AG08396 (cell line): Measurements from ENCODE around the gene FBXO46.

Experiments used
- DNase-seq: peaks from one replicate; pipeline ENCODE4 v3.0.0; 2012; ENCODE audit warnings: low spot score, mixed read lengths

Gene FBXO46, protein sequence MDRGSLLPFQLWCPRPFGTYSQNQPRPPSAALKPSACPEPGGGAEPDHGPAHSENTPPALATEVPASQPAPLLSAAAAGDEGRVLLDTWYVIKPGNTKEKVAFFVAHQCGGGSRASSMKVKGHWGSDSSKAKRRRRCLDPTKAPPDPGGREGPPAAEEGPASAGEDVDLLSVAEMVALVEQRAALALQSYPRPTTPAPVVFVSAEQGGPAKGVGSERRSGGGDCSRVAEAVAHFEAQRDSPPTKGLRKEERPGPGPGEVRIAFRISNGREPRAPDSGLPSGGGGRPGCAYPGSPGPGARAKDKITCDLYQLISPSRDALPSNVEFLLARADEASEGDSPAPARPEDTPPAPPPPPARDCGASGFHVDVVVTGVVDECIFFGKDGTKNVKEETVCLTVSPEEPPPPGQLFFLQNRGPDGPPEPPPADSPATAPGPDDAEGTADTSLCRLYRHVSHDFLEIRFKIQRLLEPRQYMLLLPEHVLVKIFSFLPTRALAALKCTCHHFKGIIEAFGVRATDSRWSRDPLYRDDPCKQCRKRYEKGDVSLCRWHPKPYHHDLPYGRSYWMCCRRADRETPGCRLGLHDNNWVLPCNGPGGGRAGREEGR

DNA sequence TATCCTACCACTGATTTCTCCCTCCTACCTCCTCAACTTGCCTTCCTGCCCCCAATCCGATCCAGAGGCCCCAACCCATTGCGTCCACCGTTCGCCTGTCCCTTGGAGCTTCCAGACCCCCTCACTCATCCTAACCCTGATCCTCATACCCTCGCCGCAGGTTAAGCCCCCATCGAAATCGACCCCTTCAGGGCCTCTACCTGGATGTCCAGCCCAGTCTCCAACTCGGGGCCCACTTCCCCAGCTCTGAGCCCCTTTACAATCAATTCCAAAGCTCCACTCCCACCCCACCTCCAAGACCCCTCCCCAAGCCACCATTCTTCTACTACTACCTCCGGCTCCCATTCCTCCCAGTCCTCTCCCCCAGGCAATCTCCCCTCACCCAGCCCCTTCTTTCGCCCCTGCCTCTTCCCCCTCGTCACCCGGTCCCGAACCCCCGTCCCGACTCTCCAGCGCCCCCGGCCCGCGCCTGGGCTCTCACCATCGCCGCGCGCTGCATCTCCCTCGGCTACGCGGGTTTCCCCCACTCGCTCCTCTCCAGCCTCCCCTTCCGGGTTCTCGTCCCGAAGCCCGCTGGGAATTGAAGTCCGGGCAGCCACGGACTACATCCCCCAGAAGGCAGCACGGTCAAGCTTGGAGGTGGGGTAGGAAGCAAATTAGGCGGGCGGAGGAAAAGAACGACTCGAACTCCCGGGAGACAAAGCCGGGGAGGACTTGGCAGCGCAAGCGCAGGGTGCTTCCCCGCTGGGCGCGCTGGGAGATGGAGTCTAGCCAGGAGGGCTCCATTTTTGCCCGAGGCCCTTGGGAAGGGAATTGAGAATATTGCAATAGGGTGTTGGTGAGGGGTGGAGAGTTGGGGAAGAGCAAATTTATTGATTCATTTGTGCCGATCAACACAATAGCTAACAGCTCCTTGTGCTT lies at the start of gene FBXO46:
Gene FBXO46, minus strand, starts transcription at position 529 of the 921 bp plus-strand sequence. CDS start 17,401 bp downstream, outside the sequence.
- DNase-seq = peak; percentile 96

DNA sequence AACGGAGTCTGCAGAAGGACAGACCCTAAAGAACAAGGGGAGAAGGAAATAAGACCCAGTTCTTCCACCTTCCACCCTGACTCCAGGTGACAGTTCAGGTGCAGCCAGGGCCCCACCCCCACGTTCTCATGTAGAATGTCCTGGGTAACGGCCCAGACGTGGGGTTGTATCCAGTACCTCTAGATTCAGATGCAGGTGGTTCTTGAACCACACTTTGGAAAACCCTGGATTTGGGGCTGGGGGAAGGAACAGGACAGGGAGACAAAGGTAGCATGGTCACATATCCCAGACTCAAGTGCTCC lies 49.4 kb upstream of the FBXO46 start:
- no peak for DNase-seq

DNA sequence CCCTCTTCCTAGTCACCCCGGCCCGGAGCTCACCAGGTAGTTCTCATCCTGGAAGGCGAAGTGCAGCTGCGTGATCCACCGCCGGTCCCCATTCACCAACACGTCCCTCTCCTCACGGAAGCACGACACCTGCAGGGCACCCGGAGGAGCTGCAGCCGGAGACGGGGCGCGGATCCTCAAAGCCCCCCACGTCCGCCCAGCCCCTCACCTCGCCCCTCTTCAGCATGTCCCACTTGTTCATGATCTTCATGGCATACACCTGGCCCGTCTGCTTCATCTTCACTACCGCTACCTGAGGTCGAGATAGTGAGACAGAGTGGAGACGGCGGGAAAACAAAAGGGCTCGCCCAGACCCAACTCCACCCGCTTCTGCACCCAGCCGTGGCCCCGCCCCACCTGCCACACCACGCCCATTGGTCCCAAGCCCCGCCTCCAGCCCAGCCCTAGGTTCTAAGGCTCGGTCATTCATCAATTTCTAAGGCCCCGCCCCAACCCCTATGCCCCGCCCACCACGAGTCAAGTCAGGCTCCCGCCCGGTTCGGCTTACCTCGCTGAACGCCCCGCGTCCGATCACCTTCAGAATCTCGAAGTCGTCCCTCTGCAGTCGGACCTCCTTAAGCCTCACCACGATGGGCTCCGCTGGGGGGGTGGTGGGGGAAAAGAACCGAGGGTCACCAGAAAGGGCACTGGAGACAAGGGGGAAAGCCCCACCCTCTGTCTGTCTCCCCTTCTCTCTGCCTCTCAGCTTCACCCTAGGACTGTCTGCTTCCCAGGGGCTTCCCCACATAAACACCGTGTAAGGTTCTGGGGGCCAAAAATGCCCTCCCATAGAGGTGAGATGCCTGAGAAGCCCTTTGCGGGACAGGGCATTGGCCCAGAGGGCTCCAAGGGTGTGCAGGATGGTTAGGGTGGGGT lies 48.8 kb upstream of the FBXO46 start:
- DNase-seq = peak; percentile 75

DNA sequence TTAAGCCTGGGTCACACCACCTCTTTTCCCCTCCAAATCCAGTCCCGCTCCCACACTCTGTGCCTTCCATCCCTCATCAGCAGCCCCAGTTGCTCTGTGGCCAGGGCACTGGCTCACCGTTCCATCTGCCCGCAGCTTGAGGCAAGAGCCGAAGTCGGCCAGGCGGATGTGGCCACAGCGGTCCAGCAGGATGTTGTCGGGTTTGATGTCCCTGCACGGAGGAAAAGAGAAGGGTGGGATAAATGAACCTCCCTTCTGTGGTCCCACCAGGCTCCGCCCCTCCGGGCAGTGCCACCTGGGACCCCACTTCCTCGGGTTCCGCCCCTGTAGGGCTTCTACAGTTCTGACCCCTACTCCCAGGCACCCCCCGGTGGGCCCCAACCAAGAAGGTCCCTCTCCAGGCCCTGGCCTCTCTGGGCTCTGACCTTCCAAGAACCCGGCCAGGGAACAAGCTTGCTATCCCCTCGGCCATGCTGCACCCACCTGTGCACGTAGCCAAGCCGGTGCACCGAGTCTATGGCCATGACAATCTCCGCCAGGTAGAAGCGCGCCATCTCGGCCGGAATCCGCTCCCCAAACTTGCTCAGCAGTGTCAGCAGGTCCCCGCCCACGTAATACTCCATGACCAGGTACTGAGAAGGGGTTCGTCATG lies 47.4 kb upstream of the FBXO46 start:
- DNase-seq = no peak

DNA sequence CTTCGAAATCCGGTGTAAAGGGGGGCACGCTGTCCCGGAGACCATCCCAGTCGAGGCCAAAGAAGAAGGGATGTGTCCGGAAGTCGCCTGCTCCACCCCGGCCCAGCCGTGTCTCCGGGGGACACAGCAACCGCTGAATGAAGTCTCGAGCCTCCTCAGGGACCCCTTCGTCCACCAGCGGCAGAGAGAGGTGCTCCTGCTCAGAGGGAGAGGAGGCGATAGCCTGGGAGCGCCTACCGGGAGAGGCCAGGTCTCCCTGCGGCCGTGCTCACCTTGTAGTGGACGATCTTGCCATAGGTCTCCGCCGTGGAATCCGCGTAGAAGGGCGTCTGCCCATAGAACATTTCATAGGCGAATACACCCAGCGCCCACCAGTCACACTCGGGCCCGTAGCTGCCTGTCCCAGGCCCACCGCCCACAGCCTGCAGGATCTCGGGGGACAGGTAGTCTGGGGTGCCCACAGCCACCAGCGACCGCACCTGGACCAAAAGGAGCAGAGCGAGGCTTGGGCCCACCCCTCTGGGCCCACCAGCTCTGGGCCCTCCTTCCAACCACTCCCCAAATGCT lies 46.8 kb upstream of the FBXO46 start:
- no peak for DNase-seq

DNA sequence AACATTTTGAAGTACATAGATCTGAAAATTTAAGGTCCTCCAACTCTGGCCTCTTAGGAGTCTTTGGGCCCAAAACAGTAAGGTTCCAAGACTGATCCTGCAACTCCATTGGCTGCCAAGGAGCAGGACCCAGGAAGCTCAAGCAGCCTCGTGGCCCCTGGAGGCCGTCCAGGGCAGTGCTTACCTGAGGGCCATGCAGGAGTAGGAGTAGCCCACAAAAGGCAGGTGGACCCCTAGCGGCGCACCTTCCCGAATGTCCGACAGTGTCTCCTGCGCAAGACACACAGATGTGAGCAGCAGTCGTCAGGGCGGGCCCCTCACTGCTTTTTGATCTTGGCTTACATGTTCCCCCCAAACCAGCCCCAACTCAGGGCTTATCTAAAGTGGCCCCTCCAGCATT lies 44.1 kb upstream of the FBXO46 start:
- DNase-seq = no peak

DNA sequence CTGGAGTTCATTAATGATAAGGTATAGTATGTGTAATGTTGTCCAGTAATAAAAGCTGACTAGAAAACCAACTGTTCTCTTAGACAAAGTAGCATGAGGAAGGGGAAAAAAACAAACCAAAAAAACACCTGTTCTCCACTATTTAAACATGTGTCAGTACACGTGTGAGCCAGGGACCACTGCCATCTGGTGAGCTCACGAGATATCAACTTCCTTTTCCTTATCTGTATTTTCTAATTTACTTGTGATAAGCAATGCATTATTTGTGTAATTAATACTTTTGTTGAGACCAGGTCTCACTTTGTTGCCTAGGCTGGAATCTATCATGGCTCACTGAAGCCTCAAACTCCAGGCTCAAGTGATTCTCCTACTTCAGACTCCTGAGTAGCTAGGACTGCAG lies 42.7 kb upstream of the FBXO46 start:
- no peak for DNase-seq

DNA sequence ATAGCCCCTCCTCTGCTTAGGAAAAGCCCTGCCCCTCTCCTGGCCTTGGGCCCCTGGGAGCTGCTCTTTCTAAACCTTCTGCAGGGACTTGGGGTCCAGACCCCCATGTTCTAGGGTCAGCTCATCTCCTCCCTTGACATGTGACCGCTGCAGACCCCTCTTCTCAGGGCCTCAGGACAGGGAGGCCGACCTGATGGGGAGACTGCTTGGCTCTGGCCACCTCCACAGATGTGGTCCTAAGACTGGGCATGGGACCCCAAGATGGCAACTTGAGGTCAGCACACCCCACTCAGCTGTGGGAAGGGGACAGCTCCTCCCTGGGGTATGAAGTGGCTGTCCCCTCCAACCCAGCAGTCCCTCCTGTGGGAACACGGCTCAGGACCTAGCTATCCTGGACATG lies 42.2 kb upstream of the FBXO46 start:
- DNase-seq = no peak

DNA sequence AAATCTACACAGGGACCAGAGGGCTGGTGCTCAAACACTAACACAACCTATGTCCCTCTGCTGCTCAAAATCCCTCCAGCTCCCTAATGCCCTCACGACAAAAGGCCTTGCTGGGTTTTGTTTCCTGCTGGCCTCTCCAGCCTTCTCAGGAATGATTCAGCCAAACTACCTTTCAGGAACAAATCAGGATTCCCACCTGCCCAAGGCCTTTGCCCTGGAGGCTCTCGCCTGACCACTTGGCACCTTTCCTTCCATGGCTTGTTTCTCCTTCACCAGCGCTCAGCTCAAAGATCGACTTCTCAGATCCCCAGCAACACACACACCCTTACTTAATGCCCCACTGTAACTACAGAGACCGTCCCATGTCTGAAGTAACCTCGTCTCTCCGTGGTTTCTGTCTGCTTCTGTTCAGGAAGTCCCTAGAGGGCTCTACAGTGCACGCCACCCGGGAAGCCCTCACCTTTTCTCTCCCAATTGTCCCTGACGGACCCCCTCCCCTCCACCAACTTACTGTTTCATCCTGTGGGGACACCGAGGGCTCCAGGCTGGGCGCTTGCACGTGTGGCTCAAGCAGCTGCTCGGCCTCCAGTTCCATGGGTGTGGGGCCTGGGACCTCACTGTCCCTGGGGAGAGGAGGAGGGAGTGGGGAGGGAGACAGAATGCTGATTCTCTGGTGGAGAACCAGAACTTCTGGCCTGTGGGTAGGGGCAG lies 41.6 kb upstream of the FBXO46 start:
- no peak for DNase-seq

DNA sequence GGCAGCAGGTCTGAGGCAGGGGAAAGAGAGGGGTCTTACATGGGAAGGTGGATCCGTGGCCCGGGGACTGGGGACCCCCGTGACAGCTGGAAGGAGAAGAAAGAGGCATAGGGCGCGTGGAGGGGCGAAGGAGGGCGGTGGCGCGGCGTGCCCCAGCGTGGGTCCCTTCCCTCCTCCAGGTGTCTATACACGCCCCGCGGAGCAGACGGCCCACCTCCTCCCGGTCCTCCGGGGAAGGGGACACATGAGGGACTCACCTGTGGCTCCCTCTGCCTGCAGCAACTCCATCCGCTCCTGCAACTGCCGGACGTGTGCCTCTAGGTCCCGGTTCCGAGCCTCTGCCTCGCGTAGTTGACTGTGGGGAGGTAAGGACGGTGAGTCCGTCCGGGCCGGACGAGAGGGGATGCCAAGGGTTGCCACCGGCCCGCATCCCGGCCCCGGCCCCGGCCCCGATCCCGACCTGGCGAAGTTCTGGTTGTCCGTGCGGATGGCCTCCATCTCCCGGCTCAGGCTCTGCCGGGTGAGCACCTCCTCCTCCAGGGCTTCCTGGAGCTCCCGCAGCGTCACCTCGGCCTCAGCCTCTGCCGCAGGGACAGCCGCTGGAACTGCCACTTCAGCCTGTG lies 40.7 kb upstream of the FBXO46 start:
- no peak for DNase-seq

DNA sequence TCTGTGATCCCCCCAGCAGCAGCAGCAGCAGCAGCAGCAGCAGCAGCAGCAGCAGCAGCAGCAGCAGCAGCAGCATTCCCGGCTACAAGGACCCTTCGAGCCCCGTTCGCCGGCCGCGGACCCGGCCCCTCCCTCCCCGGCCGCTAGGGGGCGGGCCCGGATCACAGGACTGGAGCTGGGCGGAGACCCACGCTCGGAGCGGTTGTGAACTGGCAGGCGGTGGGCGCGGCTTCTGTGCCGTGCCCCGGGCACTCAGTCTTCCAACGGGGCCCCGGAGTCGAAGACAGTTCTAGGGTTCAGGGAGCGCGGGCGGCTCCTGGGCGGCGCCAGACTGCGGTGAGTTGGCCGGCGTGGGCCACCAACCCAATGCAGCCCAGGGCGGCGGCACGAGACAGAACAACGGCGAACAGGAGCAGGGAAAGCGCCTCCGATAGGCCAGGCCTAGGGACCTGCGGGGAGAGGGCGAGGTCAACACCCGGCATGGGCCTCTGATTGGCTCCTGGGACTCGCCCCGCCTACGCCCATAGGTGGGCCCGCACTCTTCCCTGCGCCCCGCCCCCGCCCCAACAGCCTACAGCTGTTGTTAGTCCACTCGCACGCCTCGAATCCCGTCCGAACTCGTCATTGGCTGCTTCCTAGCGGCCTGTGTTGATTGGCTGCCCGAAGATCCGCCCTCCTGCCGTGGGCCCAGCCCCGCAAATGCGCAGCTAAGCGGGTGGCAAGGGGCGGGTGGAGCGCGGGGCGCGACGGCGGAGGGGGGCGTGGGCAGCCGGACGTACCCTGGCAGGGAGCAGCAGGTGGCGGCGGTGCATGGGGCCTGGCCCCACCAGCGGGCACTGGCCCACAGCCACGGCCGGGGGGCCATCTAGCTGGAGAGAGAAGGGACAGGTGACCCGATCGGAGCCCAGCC lies 39.8 kb upstream of the FBXO46 start:
- DNase-seq = peak; percentile 98

DNA sequence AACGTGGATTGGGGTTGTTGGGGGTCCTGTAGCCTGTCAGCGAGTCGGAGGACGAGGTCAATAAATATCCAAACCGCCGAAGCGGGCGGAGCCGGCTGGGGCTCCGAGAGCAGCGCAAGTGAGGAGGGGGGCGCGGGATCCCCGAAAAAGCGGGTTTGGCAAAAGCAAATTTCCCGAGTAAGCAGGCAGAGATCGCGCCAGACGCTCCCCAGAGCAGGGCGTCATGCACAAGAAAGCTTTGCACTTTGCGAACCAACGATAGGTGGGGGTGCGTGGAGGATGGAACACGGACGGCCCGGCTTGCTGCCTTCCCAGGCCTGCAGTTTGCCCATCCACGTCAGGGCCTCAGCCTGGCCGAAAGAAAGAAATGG lies 39.1 kb upstream of the FBXO46 start:
- no peak for DNase-seq

DNA sequence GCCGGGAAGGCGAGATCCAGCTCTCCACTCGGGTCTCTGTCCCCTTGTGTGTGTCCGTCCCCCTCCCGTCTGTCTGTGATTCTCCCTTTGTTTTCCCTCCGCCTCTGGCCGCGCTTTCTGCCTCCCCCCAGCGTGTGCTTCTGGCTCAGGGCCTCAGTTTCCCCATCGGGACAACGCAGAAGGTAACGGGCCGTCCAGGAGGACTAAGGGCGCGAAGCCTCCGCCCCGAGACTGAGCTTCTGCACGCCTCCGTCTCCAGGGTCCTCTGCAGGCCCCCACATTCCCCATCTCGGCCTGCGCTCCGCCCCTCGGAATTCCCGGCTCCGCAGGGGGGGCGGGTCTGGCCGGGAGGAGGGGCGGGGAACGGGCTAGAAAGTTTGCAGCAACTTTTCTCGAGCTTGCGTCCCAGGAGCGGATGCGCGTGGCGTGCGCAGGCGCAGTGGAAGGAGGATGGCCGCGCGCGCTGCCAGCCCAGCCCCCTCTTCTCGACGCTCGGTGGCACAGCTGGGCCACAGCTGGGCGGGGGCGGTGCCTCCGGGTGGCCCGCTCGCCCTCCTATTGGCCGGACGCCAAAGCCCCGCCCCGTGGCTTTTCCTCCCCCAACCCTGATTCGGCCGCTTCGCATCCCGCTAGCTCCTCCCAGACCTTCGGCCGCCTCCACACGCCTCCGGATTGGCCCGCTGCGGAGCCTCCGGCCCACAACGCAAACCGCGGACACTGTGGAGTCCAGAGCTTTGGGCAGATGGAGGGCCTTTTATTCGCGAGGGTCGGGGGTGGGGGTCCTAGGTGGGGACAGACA lies 38.5 kb upstream of the FBXO46 start, which contains the start of gene SIX5:
Gene SIX5, minus strand, starts transcription at position 269 of the 799 bp plus-strand sequence. CDS start 408 bp downstream, outside the sequence.
- DNase-seq = peak; percentile 99

DNA sequence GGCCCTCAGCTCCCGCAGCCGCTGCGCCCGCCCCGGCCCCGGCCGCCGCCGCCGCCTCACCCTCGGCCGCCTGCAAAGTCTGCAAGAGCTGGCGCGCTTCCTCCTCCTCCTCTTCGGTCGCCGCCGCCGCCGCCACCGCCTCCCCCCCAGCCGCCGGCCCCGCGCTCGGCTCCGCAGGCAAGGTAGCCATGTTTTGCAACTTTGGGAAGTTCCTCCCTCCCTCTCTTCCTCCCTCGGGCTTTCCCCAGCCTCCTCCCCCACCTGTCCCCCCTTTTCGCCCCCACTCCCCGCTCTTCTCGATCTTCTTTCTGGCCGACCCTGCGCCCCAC lies 37.9 kb upstream of the FBXO46 start:
- peak; percentile 54 for DNase-seq

DNA sequence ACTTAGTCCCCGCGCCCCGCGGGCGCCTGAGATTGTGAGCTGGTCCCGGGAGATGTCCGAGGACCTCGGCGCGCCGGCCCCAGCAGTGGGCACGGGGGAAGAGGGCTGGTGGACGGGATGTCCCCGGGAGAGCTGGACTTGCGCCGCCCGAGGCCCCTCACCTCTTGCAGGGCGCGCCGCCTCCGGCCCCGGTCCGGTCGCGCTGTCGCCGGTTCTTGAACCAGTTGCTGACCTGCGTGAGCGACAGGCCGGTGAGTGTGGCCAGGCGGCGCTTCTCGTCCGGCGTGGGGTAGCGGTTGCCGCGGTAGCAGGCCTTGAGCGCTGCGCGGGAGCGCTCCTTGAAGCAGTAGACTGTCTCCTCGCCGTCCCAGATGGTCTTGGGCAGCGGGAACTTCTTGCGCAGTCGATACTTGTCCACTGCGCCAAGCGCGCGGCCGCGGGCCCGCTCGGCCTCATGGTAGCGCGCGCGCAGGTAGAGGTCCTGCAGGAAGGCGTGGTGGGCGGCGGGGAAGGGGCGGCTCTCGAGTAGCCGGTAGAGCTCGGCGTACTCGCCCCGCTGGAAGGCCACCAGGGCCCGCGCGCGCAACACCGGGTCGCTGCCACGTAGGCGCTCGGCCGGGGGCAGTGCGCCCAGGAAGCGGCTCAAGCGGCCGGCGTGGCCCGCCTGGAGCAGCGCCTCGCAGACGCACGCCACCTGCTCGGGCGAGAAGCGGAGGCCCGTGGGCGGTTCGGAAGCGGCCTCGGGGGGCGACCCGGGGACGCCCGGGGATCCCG lies 37.4 kb upstream of the FBXO46 start:
- peak; percentile 58 for DNase-seq

DNA sequence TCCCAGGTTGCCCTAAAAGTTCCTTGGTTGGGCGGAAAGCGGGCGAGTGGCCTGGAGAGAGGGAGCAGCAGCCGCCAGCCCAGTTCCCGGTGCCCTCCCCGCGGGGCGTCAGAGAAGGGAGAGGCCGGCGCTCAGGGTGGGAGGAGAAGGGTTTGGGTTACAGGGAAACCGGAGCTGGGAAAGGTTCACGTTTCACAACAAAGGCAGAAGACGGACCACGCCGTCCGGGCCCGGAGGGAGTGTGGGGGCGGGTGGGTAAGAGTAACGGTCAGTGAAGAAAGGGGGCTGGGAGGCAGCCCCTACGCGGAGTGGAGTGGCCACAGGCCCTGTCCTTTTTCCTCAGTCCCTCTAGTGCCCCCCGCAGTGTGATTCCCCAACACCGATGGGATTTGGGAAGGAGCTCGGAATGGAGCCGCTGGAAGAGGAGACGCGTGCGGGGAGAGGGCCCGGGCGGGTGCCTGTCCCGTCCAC lies 36.7 kb upstream of the FBXO46 start:
- peak; percentile 85 for DNase-seq

DNA sequence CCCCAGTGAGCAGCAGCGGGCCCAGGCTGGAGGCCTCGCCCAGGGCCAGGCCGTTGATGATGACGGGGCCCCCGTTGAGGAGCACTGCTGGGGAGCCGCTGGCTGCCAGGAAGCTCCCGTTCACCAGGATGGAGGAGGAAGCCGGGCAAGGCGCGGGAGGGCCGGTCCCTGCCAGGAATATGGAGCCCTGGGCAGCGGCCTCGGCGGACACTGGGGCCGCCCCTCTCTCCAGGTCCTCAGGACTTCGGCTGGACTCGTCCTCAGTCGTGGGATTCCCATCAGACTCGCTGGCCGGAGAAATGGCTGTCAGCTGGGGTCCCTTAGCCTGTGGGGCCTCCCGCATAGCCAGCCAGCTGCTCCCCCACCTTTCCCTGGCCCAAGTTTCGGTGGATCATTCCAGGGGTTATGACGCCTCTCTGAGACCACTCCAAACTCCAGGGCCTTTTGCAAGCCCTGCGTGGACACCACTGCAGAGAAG lies 36.2 kb upstream of the FBXO46 start:
- DNase-seq = peak; percentile 59
